Measurements from ENCODE around the gene STXBP4. TPM values are rescaled to one million over a fixed set of nuclear protein-coding genes. Genes with fewer than 3 reads are reported as not detected.

The STXBP4 gene
- total RNA-seq, 1 experiment from 2014 or later, result 12.0 TPM

DNA sequence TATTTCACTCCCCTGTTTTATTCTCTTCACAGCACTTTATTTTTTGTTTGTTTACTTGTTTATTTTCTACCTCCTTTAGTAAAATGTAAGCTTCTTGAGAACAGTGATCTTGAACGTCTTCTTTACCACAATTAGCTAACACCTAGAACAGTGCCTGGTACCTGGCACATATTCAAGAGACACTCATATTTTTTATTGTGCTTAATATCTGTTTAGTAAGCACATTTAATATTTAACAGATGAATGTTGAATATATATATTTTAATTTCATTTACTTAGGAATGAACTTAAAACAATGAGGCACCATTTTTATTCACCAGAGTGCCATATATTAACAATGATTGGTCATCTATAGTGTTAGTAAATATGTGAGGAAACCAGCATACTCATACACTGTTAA, 130.2 kb downstream of the STXBP4 start:
- TF ChIP-seq, protein P1, sequence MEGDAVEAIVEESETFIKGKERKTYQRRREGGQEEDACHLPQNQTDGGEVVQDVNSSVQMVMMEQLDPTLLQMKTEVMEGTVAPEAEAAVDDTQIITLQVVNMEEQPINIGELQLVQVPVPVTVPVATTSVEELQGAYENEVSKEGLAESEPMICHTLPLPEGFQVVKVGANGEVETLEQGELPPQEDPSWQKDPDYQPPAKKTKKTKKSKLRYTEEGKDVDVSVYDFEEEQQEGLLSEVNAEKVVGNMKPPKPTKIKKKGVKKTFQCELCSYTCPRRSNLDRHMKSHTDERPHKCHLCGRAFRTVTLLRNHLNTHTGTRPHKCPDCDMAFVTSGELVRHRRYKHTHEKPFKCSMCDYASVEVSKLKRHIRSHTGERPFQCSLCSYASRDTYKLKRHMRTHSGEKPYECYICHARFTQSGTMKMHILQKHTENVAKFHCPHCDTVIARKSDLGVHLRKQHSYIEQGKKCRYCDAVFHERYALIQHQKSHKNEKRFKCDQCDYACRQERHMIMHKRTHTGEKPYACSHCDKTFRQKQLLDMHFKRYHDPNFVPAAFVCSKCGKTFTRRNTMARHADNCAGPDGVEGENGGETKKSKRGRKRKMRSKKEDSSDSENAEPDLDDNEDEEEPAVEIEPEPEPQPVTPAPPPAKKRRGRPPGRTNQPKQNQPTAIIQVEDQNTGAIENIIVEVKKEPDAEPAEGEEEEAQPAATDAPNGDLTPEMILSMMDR (conservative IDR thresholded peaks at IDR 0.05), result no peak
- no peak for TF ChIP-seq EZH2 (IDR thresholded peaks at IDR 0.05; ENCODE audit: low read depth)
- H3F3A ChIP-seq (ENCODE audit: insufficient read depth, low read depth), result no peaks in the 10 kb centered on the region
- H3K27me3 ChIP-seq (ENCODE audit: insufficient read depth, low read depth), result no peaks in the 10 kb centered on the region
- BruUV-seq (replicated peaks), result no TSS peak
- POLR2A ChIA-PET (ENCODE audit: unreplicated experiment), result no interaction called here
- H3K27ac ChIP-seq, result no peak overlapping the region
- no peaks in the 10 kb centered on the region for H4K20me1 ChIP-seq (ENCODE audit: insufficient read depth)
- intact Hi-C loops (cut with micrococcal nuclease; ENCODE audit: unreplicated experiment), result no loop called here
- no peak overlapping the region for H2AFZ ChIP-seq
- CTCF ChIA-PET, result interaction anchor here (0.6 kb wide), 1 partner anchor 8 kb away, joined by 3 read pairs; no protein-coding TSS in a partner anchor
- H3K36me3 ChIP-seq (ENCODE audit: low read depth), result no peaks in the 10 kb centered on the region
- H3K4me1 ChIP-seq (replicated peaks; ENCODE audit: insufficient read depth), result no peaks in the 10 kb centered on the region
- DNase-seq, result no peak
- no peaks in the 10 kb centered on the region for H3K9me2 ChIP-seq (ENCODE audit: insufficient read depth)
- H3K4me2 ChIP-seq, result no peak overlapping the region
- H3K9me3 ChIP-seq (ENCODE audit: insufficient read depth, low read depth), result no peaks in the 10 kb centered on the region
- H3K79me2 ChIP-seq (ENCODE audit: low read depth), result no peaks in the 10 kb centered on the region
- no peak overlapping the region for H3K4me3 ChIP-seq

DNA sequence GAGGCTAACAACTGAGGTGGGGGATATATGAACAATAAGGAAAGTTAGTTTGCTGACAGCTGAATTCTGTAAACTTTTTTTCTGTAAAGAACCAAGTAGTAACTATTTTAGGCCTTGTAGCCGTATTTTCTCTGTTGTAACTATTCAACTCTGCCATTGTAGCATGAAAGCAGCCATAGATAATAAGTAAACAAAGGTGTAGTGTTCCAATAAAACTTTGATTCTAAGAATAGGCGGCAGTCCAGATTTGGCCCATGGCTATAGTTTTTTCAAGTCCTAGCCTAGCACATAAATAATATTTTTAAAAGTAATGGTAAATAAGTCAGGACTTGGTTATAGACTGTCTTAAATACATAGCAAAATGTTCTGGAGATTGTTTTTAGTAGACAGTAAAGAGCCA, 142.0 kb downstream of the STXBP4 start:
- H3K79me2 ChIP-seq (ENCODE audit: low read depth), result no peaks in the 10 kb centered on the region
- H3K27ac ChIP-seq, result no peak overlapping the region
- H3K4me3 ChIP-seq, result no peak overlapping the region
- no peak for TF ChIP-seq EZH2 (IDR thresholded peaks at IDR 0.05; ENCODE audit: low read depth)
- no peaks in the 10 kb centered on the region for H3K27me3 ChIP-seq (ENCODE audit: insufficient read depth, low read depth)
- no peaks in the 10 kb centered on the region for H3K9me3 ChIP-seq (ENCODE audit: insufficient read depth, low read depth)
- H2AFZ ChIP-seq, result no peak overlapping the region
- ChIA-PET CTCF (no interaction called here), POLR2A (ENCODE audit: unreplicated experiment) (interaction anchor here (0.5 kb wide), 1 partner anchor 279 kb away, joined by 3 read pairs; no protein-coding TSS in a partner anchor)
- H3K4me2 ChIP-seq, result no peak overlapping the region
- no peaks in the 10 kb centered on the region; the same call in none of the 2 replicates for H3K9me2 ChIP-seq (ENCODE audit: insufficient read depth)
- H3F3A ChIP-seq (ENCODE audit: insufficient read depth, low read depth), result no peaks in the 10 kb centered on the region
- H4K20me1 ChIP-seq (ENCODE audit: insufficient read depth), result no peaks in the 10 kb centered on the region
- no peaks in the 10 kb centered on the region for H3K4me1 ChIP-seq (replicated peaks; ENCODE audit: insufficient read depth)
- no peaks in the 10 kb centered on the region for H3K36me3 ChIP-seq (ENCODE audit: low read depth)
- no peak for DNase-seq
- intact Hi-C loops (cut with micrococcal nuclease; ENCODE audit: unreplicated experiment), result no loop called here
- no TSS peak for BruUV-seq (replicated peaks)

DNA sequence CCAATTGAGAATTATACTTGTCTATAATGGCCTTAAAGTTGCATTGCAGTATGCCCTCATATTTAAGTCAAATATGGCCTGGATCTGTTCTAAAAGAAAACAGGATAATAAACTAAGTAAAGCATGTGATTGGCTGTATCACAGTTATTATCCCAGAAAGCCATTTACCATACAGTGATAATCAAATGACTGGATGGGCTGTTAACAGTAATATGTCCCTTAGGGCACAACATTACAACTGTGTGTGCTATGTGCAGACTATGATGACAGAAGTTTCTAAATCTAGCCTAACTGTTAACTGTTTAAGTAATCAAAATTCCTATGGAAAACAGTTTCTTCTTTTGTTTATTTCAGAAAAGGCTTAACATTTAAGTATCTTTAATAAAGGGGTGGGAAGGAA, 145.7 kb downstream of the STXBP4 start:
- H3F3A ChIP-seq (ENCODE audit: insufficient read depth, low read depth), result no peaks in the 10 kb centered on the region
- CTCF ChIA-PET, result no interaction called here
- no peaks in the 10 kb centered on the region; the same call in 1 of the 2 replicates for H3K9me2 ChIP-seq (ENCODE audit: insufficient read depth)
- no peaks in the 10 kb centered on the region for H3K79me2 ChIP-seq (ENCODE audit: low read depth)
- no peak overlapping the region for H2AFZ ChIP-seq
- no peak overlapping the region for H3K27ac ChIP-seq
- no peak for DNase-seq
- H3K4me3 ChIP-seq, result no peak overlapping the region
- no peaks in the 10 kb centered on the region for H3K4me1 ChIP-seq (replicated peaks; ENCODE audit: insufficient read depth)
- POLR2A ChIA-PET (ENCODE audit: unreplicated experiment), result no interaction called here
- intact Hi-C loops (cut with micrococcal nuclease; ENCODE audit: unreplicated experiment), result no loop called here
- no peaks in the 10 kb centered on the region for H4K20me1 ChIP-seq (ENCODE audit: insufficient read depth)
- H3K27me3 ChIP-seq (ENCODE audit: insufficient read depth, low read depth), result no peaks in the 10 kb centered on the region
- H3K4me2 ChIP-seq, result no peak overlapping the region
- no peaks in the 10 kb centered on the region for H3K9me3 ChIP-seq (ENCODE audit: insufficient read depth, low read depth)
- BruUV-seq (replicated peaks), result no TSS peak
- no peaks in the 10 kb centered on the region for H3K36me3 ChIP-seq (ENCODE audit: low read depth)
- TF ChIP-seq EZH2 (IDR thresholded peaks at IDR 0.05; ENCODE audit: low read depth), result no peak
- TF ChIP-seq, protein P1 (conservative IDR thresholded peaks at IDR 0.05), result no peak

DNA sequence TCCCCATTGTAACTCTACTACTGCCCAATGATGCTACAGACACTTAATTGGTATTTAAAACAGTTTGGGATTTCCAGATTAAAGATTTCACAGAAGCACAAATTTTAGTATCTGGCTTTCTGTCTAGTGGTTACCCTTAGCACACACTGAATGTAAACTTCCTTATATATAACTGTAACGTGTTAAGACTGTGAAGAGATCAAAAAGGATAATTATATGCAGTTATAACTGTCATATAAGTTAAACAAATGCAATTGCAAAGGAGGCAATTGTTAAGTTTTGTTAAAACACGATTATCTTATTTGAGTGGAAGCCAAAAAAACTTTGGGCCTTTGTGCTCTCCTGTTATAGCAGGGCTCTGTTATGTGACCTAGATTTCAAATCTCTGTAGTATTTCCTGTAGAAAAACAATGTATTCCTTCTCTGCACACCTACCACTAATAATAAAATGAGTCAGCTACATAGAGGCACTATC, 147.9 kb downstream of the STXBP4 start:
- H3K4me2 ChIP-seq, result no peak overlapping the region
- no peaks in the 10 kb centered on the region for H3K36me3 ChIP-seq (ENCODE audit: low read depth)
- ChIA-PET POLR2A (ENCODE audit: unreplicated experiment) (no interaction called here), CTCF (no interaction called here)
- no peaks in the 10 kb centered on the region for H3K79me2 ChIP-seq (ENCODE audit: low read depth)
- TF ChIP-seq, protein P1 (conservative IDR thresholded peaks at IDR 0.05), result no peak
- TF ChIP-seq EZH2 (IDR thresholded peaks at IDR 0.05; ENCODE audit: low read depth), result no peak
- no peak overlapping the region for H3K27ac ChIP-seq
- no peak overlapping the region for H3K4me3 ChIP-seq
- H3K4me1 ChIP-seq (replicated peaks; ENCODE audit: insufficient read depth), result no peaks in the 10 kb centered on the region
- no peaks in the 10 kb centered on the region for H3K27me3 ChIP-seq (ENCODE audit: insufficient read depth, low read depth)
- no peaks in the 10 kb centered on the region; the same call in 1 of the 2 replicates for H3K9me2 ChIP-seq (ENCODE audit: insufficient read depth)
- H3F3A ChIP-seq (ENCODE audit: insufficient read depth, low read depth), result no peaks in the 10 kb centered on the region
- H2AFZ ChIP-seq, result no peak overlapping the region
- DNase-seq, result no peak
- no peaks in the 10 kb centered on the region for H4K20me1 ChIP-seq (ENCODE audit: insufficient read depth)
- BruUV-seq (replicated peaks), result no TSS peak
- intact Hi-C loops (cut with micrococcal nuclease; ENCODE audit: unreplicated experiment), result no loop called here
- H3K9me3 ChIP-seq (ENCODE audit: insufficient read depth, low read depth), result no peaks in the 10 kb centered on the region
